Measurements from ENCODE around the gene MAPK13. TPM values are rescaled to one million over a fixed set of nuclear protein-coding genes. Genes with fewer than 3 reads are reported as not detected.
"Not testable (repeated sequence)": the region's sequence is repeated elsewhere in the genome, so short reads cannot be mapped to it uniquely, and the experiment has no call there.

Gene MAPK13
- polyA plus RNA-seq, 1 donor: 6.8 TPM

DNA sequence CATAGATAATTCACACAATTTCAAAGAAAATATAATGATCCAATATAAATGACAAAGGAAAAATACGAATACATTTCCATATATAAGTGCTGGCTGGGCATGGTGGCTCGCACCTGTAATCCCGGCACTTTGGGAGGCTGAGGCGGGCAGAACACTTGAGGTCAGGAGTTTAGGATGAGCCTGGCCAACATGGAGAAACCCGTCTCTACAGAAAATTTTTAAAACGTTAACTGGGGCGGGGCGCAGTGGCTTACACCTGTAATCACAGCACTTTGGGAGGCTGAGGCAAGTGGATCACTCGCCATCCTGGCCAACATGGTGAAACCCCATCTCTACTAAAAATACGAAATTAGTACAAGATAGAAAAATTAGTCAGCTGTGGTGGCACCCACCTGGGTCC is 14.9 kb upstream of the MAPK13 start:
- no peak for DNase-seq

DNA sequence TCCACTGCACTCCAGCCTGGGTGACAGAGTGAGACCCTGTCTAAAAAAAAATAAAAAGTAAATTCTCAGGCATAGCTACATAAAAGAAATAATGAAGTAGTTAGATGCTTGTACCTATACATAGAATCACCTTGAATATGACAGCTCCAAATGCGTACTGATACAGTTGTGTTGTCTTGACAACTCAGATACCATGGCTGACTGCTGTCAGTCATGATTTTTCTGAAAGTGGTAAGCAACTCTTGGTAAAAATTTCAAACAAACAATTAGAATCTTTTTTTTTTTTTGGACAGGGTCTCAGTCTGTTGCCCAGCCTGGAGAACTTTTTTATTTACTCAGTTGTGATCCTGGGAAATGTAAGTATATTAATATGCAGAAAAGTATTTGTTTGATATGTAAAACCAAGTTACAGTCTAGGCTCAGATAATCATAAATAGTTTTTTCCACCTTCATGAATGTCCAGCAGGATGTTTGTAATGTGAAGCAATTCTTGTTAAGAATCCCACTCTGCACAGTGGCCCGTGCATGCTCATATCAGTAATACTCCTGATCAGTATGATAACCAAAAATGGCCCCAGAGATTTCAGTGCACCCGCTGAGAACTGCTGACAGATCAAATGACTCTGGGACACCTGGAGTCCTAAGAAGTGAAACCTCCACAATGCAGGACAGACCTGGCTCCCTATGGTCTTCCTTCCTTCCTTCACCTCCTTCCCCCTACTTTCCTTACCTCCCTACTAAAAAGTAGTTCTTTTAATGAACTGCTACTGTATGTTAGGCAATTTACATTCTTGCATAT is 14.0 kb upstream of the MAPK13 start:
- DNase-seq: no peak

DNA sequence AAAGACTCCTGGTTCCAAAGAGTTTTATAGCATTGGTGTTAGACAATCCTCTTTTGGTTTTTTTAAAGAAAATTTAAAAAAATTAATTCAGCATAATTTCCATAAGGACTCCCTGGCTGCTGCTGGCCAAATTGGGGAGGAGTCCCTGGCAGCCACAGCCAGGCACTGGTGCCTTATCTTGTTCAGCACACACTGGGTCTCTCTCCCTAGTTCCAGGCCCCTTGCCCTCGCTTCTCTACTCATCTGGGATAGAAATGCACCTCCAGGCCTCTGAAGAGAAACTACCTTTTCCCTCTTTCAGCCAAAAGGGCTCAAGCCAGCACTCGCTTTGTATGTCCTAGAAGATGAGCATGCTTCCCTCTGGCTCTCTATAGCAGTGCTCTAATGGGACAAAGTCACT is 13.4 kb upstream of the MAPK13 start:
- DNase-seq: no peak

DNA sequence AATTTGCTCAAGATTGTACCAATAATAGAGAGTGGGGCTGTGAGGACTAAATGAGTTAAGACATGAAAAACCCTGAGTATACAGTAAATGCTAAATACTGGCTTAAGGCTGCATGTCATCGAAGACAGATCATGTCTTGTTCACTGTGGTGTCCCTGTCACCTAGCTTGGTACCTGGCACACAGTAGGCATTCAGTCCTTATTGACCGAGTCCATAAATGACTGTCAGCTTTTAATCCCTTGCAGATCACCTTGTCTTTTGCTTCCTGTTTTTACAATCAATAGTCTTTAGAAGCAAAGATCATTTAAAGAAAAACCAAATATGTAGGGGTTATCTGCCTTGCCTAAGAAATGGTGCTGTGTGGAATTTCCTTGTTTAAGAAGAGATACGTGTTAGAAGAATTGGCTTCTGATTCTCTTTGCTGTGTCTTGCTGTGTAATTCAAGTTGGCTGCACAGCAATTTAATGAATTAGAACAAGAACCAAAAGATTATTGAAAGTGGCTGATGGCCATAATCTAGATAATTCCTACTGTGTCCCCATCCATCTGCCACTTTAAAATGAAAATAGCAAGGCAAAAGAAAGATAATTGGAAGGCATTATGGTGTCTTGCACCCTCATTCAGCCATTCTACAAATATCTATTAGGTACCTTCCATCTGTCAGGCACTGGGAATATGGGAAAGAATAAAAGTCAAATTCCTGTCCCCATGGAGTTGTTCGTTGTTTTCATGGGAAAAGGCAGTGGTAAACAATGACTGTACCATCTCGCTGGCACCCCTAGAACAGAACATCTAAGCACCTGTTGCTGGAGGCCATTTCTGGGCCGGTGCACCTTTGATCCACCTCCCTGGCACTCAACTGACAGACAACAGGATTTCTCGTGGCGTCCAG is 12.4 kb upstream of the MAPK13 start:
- DNase-seq: no peak

DNA sequence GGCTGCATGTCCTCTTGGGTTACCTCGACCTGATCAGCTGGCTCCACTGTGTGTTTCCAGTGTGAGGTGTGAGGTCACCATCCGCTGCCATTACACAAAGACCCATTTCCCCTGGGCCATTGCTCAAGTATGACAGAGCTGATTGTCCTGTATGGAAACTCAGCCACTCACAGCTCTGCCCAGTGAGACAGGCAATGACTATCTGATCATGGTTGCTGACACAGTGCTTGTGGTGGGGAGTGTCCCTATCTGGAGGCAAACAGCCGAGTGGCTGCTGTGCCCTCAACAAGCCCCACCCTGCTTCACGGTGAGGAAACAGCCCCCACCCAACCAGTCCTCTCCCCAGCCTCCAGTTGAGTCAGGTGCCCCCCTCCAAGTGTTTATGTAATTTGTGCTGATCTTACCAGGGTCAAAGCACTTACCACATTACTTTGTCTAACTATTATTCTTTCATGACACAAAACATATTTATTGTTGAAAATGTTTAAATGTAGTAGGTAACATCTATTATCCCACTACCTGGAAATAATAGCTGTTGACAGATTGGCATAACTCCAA is 11.7 kb upstream of the MAPK13 start:
- DNase-seq: no peak

DNA sequence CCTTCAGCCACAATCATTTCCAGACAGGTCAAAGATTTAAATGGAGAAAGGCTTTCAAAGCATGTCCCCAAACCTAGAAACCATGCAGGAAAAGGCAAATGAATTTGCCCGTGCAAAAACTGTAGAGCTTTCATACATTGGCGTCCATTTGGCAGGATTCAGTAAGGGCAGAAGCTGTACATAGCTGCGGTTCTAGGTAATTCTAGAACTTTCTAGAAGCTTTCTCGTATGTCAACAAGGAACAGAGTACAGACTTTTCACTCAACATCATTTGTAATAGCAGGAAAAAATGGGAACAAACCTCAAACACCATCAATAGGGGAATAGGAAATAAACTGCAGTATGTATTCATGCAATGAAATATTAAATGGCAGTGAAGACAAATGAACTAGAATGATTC is 11.1 kb upstream of the MAPK13 start:
- no peak for DNase-seq

DNA sequence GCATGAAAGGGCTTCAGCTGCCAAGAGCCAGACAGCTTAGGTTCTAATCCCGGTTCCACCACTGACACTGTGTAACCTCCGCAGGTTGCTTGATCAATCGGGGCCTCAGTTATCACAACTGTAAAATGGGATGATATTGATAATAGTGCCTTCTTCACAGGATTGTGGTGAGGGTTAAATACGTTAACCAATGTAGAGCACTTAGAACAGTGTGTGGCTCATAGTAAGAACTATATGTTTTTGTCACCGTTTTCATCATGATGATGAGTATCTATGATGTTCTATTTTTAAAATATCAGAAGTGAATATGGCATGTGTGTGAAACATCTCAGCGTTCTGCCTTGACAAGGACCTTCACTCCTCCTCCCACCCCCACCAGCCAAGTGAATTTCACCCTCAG is 10.3 kb upstream of the MAPK13 start:
- no peak for DNase-seq

DNA sequence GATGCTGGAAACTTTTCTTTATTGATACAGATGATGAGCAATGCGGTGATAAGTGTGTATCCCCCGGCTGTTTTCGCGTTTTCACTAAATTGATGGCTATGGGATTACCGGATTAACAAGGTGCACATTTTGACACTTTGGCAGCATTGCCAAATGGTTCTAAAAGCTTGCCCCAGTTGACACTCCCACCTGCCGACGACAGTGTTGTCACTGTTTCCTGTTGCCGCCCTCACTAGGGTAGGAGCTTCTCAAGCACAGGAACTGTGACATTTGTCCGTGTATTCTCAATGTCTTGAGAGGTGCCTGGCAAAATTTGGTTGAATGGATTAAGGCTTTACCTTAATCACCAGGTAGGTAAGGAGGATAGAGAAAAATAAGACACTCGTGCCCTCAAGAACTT is 9.8 kb upstream of the MAPK13 start:
- no peak for DNase-seq

DNA sequence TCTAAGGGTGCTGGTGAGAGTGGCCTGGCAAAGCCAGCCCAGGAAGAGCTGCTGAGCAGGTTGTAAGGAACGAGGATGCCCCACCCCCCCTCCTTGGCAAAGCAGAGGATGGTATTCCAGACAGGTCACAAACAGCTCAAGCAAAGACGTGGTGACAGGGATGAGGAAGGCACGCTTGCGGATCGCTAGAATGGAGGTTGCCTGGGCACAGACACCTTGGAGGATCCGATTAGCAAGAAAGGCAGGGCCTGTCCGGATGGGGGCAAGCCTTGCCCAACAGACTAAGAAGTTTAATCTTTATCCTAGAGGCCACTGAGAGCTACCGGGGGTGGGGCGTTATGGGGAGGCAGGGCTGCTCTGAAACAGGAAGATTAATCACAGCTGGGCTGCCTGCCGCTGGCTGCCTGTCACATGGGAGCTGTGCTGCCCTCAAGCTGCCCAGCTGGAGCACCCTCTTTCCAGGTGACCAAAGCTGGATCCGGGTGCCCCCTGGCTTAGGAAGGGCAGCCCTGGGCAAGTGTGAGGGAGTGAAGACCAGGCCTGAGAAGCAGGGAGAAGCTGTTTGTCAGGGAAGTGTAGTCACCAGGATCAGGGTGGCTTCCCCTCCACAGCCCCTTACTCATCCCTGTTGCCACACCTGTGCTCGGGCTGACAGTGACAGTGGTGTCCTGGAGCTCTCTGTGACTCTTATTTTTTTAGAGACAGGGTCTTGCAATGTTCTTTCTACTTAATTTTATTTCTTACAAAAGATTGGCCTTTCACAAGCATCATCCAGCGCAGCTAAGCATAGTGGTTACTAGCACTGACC is 9.1 kb upstream of the MAPK13 start:
- DNase-seq: no peak

DNA sequence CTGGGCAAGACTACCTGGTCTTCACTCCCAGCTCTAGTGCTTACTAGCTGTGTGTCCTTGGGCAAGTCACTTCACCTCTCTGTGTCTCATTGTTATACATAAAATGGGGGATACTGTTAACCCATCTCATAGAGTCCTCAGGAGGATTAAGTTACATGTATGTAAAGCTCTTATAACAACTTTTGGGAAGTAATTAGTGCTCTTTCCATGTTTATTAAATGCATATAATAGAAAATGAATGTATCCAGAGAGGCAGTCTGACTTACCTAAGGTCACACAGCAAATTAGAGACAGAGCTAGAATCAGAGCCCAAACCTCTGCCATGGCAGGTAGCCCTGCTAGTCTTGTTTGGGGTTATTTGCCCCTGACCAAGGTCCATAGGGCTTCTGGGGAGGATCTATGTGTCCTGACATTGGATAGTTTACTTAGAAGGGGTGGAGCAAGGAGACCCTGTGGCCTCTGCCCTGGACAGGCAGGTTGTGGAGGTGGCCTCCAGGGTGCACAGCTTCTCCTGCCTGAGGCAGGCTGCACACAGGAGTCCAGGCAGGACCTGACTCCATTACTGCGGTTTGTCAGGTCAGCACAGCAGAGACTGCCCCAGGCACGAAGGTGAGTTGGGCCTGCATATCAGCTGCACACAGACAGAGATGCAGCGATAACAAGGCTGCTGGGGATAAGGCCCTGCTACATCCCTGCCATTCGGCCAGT is 8.4 kb upstream of the MAPK13 start:
- DNase-seq: no peak

DNA sequence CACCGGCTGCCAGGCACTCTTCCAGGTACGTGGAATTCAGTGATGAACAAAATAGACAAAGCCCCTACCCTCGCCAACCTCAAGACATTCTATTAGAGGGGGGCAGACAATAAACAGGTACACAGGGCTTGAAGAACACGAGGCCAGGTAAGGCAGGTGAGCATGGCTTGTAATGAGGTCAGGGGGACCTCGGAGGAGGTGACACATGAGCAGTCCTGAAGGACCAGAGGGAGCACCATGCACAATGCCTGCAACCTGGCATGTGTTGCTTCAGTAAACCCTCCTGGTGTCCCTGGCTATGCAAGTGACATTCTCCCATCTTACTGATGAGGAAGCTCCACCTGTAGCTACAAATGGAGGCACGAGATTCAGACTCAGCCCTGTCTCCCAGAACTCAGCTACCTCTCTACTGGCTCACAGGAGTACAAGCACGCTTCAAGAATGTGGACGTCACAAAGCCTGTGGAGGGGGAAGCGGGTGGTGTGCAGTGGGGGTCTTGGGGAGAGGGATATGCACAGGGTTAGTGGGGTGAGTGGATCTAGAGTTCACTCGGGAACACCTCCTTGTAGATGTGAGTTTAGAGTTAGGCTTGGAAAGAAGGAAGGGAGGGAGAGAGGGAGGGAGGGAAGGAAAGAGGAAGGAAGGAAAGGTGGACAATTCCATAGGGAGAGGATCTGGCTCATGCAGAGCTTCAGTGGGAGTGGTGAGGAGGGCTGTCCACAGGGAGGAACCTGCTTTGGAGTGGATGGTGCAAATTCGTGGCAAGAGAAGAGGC is 7.6 kb upstream of the MAPK13 start:
- DNase-seq: no peak

DNA sequence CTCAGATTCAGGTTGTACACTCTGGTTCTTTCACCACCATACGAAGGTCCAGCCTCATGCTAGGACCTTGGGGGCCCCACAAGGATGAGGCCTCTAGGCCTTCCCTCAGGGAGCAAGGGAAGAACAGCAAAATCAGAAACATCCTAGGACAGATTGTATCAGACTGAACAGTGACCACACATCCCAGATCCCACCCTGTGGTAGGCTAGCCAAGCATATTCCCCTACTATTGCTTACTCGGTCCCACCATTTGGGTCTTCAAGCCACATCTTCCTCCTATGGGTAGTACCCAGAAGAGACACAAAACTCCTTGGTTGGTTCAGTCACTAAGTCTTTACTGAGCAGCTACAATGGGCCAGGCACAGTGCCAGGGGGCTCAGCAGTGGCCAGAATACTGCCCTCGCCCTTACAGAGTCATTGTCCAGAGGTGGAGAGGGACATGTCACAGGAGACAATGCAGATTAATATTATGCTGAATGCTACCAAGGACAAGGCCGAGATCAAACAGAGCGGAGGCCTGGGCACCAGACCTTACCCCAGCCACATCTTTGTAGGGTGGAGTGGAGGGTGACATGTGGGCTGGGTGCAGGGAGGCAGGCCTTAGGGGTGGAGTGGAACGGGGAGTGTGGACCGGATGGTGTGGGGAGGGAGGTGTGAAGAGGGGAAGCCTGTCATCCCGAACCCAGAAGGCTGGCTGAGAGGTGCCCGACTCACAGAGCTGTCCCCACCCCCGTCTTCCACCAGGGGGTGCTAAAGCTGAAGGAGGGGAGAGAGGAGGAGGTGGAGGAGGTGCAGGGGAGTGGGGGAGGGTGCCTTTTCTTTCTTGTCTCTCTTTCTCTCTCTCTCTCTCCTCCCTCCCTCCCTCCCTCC is 6.8 kb upstream of the MAPK13 start:
- DNase-seq: peak; percentile 65

DNA sequence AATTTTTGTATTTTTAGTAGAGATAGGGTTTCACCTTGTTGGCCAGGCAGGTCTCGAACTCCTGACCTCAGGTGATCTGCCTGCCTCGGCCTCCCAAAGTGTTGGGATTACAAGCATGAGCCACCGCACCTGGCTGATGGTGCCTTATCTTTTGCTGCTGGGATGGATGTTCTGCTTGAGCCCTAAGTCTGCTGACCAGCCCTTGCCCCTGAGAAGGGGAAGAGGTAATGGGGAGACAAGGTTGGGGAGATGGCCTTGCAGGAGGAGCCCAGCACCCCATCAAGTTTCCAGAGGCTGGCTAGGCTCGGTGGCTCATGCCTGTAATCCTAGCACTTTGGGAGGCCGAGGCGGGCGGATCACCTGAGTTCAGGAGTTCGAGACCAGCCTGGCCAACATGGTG is 6.0 kb upstream of the MAPK13 start:
- not testable (repeated sequence) for DNase-seq

DNA sequence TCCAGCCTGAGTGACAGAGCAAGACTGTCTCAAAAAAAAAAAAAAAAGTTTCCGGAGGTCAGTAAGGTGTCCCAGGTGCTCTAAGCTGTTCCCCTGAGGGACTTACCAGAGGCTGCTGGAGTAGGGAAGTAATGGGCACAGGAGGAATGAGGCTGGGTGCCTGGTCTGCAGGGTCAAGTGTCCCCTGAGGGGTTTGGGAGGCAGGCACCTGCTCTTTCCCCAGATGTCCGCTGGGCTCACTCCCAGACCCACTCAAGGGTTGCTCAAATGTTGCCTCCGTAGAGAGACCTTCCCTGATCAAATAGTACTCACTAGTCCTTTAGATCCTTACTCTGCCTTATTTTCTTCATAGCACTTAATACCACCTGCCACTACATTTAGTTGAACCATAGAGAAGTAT is 5.4 kb upstream of the MAPK13 start:
- DNase-seq: no peak

DNA sequence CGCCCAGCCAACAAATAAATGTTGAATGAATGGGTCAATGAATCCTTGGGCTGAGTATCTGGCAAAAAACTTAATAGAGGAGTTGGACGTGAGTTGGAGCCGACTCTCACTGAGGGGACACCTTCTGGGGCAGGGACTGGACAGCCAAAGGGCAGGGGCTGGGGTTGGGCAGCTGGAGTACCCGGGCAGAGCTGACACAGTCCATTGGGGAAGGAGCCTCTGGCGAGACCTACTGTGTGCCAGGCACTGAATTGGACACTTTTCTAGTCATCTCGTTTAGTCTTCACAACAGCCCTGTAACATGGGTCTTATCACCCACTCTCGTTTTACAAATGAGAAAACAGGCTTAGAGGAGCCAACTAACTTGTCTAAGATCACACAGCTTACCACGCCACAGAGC is 4.7 kb upstream of the MAPK13 start:
- no peak for DNase-seq

DNA sequence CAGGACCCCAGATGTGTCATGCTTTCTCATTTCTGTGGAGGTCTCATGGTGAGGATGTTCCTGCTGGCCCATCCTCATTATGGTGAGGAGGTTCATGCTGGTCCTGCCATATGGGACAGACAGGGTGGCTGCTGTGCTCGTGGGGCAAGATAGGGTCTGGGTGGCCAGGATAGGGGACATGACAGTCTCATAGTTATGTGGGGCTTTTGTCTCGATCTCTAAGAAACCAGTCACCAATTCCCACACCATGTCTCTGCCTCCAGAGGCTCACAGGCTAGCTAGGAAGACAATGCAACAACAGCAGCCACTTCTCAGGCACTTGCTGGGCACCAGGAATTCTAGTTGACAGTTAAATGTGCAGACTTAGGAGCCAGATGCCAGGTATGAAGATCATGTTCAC is 4.2 kb upstream of the MAPK13 start:
- DNase-seq: no peak

DNA sequence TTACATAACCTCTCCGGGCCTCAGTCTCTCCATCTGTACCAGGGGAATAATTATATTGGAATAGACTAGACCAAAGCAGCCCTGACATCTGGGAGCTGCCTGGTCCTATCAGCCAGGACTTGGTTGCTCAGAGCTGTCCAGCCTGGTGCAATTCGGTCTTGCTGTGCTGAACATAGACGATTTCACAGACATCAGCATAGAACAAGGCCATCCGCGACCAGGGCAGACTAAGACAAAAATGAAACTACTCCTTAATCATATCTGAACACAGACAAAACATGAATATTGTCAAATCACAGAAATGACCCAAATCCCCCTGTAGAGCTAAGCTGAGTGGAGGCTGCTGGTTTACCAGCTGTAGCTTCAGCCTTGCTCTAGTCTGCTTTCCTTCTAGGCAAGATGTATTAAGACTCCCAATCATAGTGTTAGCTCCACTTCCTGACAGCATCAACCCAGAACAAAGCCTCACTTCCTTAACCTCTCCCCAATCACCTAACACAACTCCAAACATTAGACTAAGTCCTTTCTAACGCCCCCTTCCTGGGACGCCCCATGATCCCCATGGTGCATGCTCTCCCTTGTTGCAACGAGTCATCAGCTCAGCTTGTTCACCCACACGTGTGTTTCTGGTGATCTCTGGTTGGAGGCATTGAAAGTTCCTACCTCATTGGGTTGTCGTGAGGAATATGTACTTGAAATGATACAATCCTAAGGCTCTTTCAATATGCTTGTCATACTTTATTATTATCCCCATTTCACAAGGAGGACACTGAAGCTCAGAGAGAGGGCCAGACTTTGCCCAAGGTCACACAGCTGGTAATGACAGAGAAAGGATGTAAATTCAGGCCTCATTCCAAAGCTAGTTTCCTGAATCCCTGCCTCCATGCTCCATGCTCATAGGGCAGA is 3.5 kb upstream of the MAPK13 start:
- DNase-seq: no peak

DNA sequence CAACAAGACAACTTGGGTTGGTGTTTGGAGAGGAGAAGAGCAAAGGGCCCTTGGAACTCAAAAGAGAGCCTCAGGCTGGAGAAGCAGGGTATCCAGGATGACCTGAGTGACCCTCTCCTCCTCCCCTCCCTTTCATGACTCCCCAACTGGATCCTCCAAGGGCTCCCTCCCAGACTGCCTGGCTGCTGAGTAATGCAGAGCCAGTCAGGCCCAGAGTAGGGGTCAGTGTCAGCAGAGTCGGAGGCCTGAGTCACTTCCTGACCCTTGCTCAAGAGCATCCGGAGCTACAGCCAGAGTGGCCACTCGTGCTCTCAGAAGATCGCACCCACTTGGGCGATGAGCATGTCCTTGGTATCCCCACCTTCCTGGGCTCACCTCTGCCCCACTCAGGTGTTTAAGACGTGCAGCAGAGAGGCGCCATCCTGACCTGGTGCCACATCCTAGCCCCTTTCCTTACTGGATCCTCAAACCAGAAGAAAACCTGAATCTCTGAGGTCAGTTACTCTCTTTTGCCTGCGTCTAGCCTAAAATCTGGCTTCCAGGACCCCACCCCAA is 2.8 kb upstream of the MAPK13 start:
- no peak for DNase-seq

DNA sequence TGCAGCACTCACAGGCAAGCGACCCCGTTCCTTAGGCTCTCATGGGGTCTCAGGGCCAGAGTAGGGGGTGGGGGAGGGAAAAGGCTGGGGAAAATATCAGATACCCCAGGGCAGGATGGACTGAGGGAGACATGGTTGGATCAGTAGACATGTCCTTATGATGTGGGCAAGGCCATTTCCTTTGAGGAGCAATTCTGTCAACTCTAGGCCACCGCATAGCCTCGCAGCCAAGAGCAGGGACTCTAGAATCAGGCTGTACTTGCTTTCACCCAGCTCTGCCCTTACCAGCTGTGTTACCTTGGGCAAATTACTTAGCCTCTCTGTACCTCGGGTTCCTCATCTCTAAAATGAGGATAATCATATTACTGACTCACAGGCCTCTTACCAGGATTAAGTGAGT is 2.2 kb upstream of the MAPK13 start:
- DNase-seq: no peak
